ENCODE measurements around the gene C10orf105. TPM values are rescaled to one million over a fixed set of nuclear protein-coding genes. Genes with fewer than 3 reads are reported as not detected.

Gene C10orf105
- polyA plus RNA-seq, 1 donor (not counting 4 experiments of a cell fraction or from before 2014, with no cell fraction given) = not detected

DNA sequence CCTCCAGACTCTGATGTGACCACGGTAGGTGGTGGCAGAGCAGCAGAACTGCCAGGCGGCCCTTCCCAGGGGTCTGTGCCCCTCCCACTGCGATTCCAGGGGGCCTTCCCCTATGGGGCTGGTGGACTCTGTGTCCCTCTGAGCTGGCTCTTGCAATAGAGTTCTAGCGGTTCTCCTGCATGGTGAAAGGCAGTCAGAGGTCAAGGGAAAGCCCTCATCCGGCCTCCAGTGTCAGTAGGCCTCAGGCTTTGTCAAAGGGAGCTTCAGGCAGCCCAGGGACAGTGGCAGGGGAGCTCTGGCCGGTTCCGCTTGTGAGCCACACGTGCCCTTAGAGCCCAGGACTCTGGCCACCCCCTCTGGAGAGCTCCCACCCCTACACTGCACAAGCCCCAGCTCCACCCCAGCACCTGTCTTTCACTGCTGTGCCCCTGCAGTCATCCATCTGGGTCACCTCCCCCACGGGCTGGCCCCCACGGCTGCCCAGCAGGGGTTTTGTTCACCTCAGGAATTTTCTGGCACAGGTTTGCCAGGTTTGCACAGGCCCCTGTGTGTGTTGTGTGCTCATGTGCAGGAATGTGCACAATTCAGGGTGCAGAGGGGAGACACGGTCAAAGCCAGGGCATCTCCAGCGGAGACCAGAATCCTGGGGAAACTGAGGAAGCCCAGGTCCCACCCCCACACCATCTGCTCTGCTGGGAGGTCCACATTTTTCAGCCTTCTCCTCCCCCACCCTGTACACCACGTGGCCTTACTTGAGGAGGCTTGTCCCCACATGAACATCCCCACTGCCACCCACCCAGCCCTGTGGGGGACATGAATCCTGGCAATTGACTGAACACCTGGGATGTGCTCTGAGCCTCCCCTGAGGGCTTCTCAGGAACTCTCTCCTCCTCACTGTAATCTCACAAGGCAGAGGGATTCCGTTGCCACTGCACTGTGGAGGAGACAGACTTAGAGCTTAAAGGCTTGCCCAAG, 23.8 kb downstream of the C10orf105 start:
- Histone ChIP-seq H3K4me2 (ENCODE audit: control insufficient read depth, extremely low read depth, insufficient read depth, low read depth, low read length) (no peak overlapping the region), H3K9ac (ENCODE audit: control insufficient read depth, extremely low read depth, insufficient read depth, low read length) (no peak overlapping the region), H3K36me3 (ENCODE audit: control insufficient read depth in 2 of 2, extremely low read depth in 1 of 2, insufficient read depth in 2 of 2, low read length in 2 of 2) (no peaks in the 10 kb centered on the region), H4K20me1 (ENCODE audit: control insufficient read depth, extremely low read depth, insufficient read depth, low read length) (peaks cover 2% of the 10 kb centered on the region), H3K27ac (ENCODE audit: control insufficient read depth, insufficient read depth, low read length) (no peak overlapping the region), H3K27me3 (ENCODE audit: control insufficient read depth, extremely low read depth, insufficient read depth, low read length) (peaks cover 10% of the 10 kb centered on the region), H3K4me3 (ENCODE audit: control insufficient read depth in 2 of 3, extremely low read depth in 1 of 3, insufficient read depth in 2 of 3, low read depth in 1 of 3, low read length in 3 of 3) (no peak overlapping the region), H3K9me1 (ENCODE audit: control insufficient read depth, extremely low read depth, insufficient read depth, low read length) (no peaks in the 10 kb centered on the region), H3K79me2 (ENCODE audit: control insufficient read depth, insufficient read depth, low read length) (no peaks in the 10 kb centered on the region), H3K4me1 (ENCODE audit: control insufficient read depth, extremely low read depth, insufficient read depth, low read length) (no peaks in the 10 kb centered on the region), H3K9me3 (ENCODE audit: control insufficient read depth, low read depth, low read length) (no peaks in the 10 kb centered on the region), H2AFZ (ENCODE audit: control insufficient read depth, low read length) (no peak overlapping the region)
- dilution Hi-C loops (cut with MboI; ENCODE audit: extremely low pct_ligation_motif_present, low sequenced_read_pairs) = no loop called here
- TF ChIP-seq, protein P1, sequence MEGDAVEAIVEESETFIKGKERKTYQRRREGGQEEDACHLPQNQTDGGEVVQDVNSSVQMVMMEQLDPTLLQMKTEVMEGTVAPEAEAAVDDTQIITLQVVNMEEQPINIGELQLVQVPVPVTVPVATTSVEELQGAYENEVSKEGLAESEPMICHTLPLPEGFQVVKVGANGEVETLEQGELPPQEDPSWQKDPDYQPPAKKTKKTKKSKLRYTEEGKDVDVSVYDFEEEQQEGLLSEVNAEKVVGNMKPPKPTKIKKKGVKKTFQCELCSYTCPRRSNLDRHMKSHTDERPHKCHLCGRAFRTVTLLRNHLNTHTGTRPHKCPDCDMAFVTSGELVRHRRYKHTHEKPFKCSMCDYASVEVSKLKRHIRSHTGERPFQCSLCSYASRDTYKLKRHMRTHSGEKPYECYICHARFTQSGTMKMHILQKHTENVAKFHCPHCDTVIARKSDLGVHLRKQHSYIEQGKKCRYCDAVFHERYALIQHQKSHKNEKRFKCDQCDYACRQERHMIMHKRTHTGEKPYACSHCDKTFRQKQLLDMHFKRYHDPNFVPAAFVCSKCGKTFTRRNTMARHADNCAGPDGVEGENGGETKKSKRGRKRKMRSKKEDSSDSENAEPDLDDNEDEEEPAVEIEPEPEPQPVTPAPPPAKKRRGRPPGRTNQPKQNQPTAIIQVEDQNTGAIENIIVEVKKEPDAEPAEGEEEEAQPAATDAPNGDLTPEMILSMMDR (optimal IDR thresholded peaks at IDR 0.05 in 1 of 3, IDR thresholded peaks at IDR 0.05 in 1 of 3, conservative IDR thresholded peaks at IDR 0.05 in 1 of 3; ENCODE audit: extremely low read depth in 1 of 3, insufficient read depth in 2 of 3, low read length in 3 of 3) = no peak
- no peak for TF ChIP-seq EZH2 (IDR thresholded peaks at IDR 0.05; ENCODE audit: low read length)
- FAIRE-seq (no peak), DNase-seq (ENCODE audit: low read depth, low spot score) (no peak)

DNA sequence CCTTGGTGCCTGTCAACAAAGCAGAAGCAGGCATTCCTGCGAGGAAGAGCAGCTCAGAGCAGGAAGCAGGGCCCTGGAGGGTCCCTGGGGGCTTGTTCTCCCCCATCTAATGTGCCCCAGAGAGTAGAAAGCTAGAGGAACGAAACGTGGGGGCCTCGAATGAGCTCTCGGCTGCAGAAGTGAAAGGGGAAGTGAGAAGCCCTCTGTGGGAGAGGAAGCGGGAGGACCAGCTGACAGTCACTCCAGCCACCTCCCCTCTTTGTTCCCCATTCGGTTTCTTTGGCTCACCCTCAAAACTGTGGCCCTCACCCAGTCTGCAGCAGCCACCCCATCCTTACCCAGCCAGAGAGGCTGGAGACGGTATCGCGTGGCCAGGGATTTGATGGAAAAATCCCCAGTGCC, 25.0 kb downstream of the C10orf105 start:
- no peak overlapping the region for H3K4me2 ChIP-seq (ENCODE audit: control insufficient read depth, extremely low read depth, insufficient read depth, low read depth, low read length)
- H3K27me3 ChIP-seq (ENCODE audit: control insufficient read depth, extremely low read depth, insufficient read depth, low read length) = peaks cover 10% of the 10 kb centered on the region
- no peak for FAIRE-seq
- H3K79me2 ChIP-seq (ENCODE audit: control insufficient read depth, insufficient read depth, low read length) = no peaks in the 10 kb centered on the region
- no peak overlapping the region for H3K4me3 ChIP-seq (ENCODE audit: control insufficient read depth in 2 of 3, extremely low read depth in 1 of 3, insufficient read depth in 2 of 3, low read depth in 1 of 3, low read length in 3 of 3)
- H2AFZ ChIP-seq (ENCODE audit: control insufficient read depth, low read length) = no peak overlapping the region
- DNase-seq (ENCODE audit: low read depth, low spot score) = no peak
- no peaks in the 10 kb centered on the region for H3K4me1 ChIP-seq (ENCODE audit: control insufficient read depth, extremely low read depth, insufficient read depth, low read length)
- no peaks in the 10 kb centered on the region for H3K36me3 ChIP-seq (ENCODE audit: control insufficient read depth in 2 of 2, extremely low read depth in 1 of 2, insufficient read depth in 2 of 2, low read length in 2 of 2)
- H3K9me1 ChIP-seq (ENCODE audit: control insufficient read depth, extremely low read depth, insufficient read depth, low read length) = no peaks in the 10 kb centered on the region
- H3K9ac ChIP-seq (ENCODE audit: control insufficient read depth, extremely low read depth, insufficient read depth, low read length) = no peak overlapping the region
- no peak overlapping the region for H3K27ac ChIP-seq (ENCODE audit: control insufficient read depth, insufficient read depth, low read length)
- peaks cover 2% of the 10 kb centered on the region for H4K20me1 ChIP-seq (ENCODE audit: control insufficient read depth, extremely low read depth, insufficient read depth, low read length)
- TF ChIP-seq, protein P1 (optimal IDR thresholded peaks at IDR 0.05 in 1 of 3, IDR thresholded peaks at IDR 0.05 in 1 of 3, conservative IDR thresholded peaks at IDR 0.05 in 1 of 3; ENCODE audit: extremely low read depth in 1 of 3, insufficient read depth in 2 of 3, low read length in 3 of 3) = no peak
- TF ChIP-seq EZH2 (IDR thresholded peaks at IDR 0.05; ENCODE audit: low read length) = no peak
- H3K9me3 ChIP-seq (ENCODE audit: control insufficient read depth, low read depth, low read length) = no peaks in the 10 kb centered on the region
- dilution Hi-C loops (cut with MboI; ENCODE audit: extremely low pct_ligation_motif_present, low sequenced_read_pairs) = no loop called here

All from keratinocyte (primary cell).